CD14-positive monocyte (primary cell): Measurements from ENCODE around the gene ARFGAP1. TPM values are rescaled to one million over a fixed set of nuclear protein-coding genes. Genes with fewer than 3 reads are reported as not detected.

Experiments
- DNase-seq, 3 donors: peaks; one replicate each; pipeline ENCODE4 v3.0.0-alpha.2; 2011 to 2022
- H2AFZ ChIP-seq: 2 replicates; pipeline ENCODE4 v1.6.0; 2012; ENCODE audit warnings: mild to moderate bottlenecking, low read depth, low read length, inconsistent platforms; ENCODE audit not compliant: insufficient read depth, poor library complexity, severe bottlenecking
- H3K27ac ChIP-seq, 2 donors: 1 replicate in 1 of 2; 2 replicates in 1 of 2; pipeline ENCODE4 v1.5.1; 2012 to 2013; ENCODE audit warnings: low read length in 2 of 2, control low read depth in 1 of 2, inconsistent platforms in 1 of 2, low read depth in 1 of 2, mild to moderate bottlenecking in 1 of 2
- H3K27me3 ChIP-seq, 2 donors: one replicate each; pipeline versions ENCODE4 v1.6.0 to v1.6.1; 2011 to 2013; ENCODE audit warnings: low read length in 2 of 2; ENCODE audit not compliant: control insufficient read depth in 2 of 2, insufficient read depth in 2 of 2
- H3K36me3 ChIP-seq, 2 donors: replicated peaks in 1 of 2; 1 replicate in 1 of 2; 2 replicates in 1 of 2; pipeline versions ENCODE4 v1.5.1 to v1.6.1; 2012 to 2013; ENCODE audit warnings: low read length in 2 of 2, control low read depth in 1 of 2, inconsistent platforms in 1 of 2, mild to moderate bottlenecking in 1 of 2; ENCODE audit not compliant: insufficient read depth in 2 of 2, control insufficient read depth in 1 of 2
- H3K4me1 ChIP-seq, 2 donors: 1 replicate in 1 of 2; 2 replicates in 1 of 2; pipeline versions ENCODE4 v1.5.1 to v1.6.1; 2012 to 2013; ENCODE audit warnings: low read length in 2 of 2, control low read depth in 1 of 2, inconsistent platforms in 1 of 2, mild to moderate bottlenecking in 1 of 2, moderate library complexity in 1 of 2; ENCODE audit not compliant: insufficient read depth in 2 of 2, control insufficient read depth in 1 of 2
- H3K4me2 ChIP-seq: replicated peaks from 2 replicates; pipeline ENCODE3; 2012; ENCODE audit warnings: low read length, moderate library complexity, mild to moderate bottlenecking; ENCODE audit not compliant: poor library complexity, severe bottlenecking; ENCODE audit errors: extremely low read depth
- H3K4me3 ChIP-seq, 3 experiments: fragments of 200-600 bp in 1 of 3; sonication (generic) in 1 of 3; replicated peaks in 1 of 3; 1 replicate in 2 of 3; 2 replicates in 1 of 3; pipeline ENCODE4 v1.5.1; 2011 to 2013; ENCODE audit warnings: low read length in 3 of 3, mild to moderate bottlenecking in 3 of 3, control low read depth in 2 of 3, low read depth in 2 of 3, inconsistent platforms in 1 of 3, moderate library complexity in 1 of 3
- H3K79me2 ChIP-seq: 2 replicates; pipeline ENCODE4 v1.6.0; 2012; ENCODE audit warnings: mild to moderate bottlenecking, control low read depth, inconsistent platforms, low read length, moderate library complexity; ENCODE audit not compliant: insufficient read depth
- H3K9ac ChIP-seq: 2 replicates; pipeline ENCODE4 v1.6.0; 2017; ENCODE audit warnings: low read length, mild to moderate bottlenecking; ENCODE audit not compliant: insufficient read depth, poor library complexity, severe bottlenecking
- H3K9me3 ChIP-seq, 2 donors: replicated peaks in 1 of 2; 1 replicate in 1 of 2; 2 replicates in 1 of 2; pipeline versions ENCODE4 v1.5.1 to v1.6.1; 2012 to 2013; ENCODE audit warnings: low read length in 2 of 2, control low read depth in 1 of 2; ENCODE audit not compliant: control insufficient read depth in 1 of 2, insufficient read depth in 1 of 2
- H4K20me1 ChIP-seq: 2 replicates; pipeline ENCODE4 v1.6.0; 2012; ENCODE audit warnings: mild to moderate bottlenecking, low read length, control low read depth, moderate library complexity; ENCODE audit not compliant: insufficient read depth
- H3K27ac Mint-ChIP-seq, 7 donors: one replicate each; pipeline ENCODE4 v1.8.0; 2020; ENCODE audit warnings: mild to moderate bottlenecking in 7 of 7, mixed read lengths in 7 of 7, moderate library complexity in 6 of 7, inconsistent platforms in 2 of 7
- H3K27me3 Mint-ChIP-seq, 3 donors: one replicate each; pipeline ENCODE4 v1.8.0; 2021 to 2022; ENCODE audit warnings: low read depth in 3 of 3, mild to moderate bottlenecking in 3 of 3, mixed read lengths in 3 of 3, moderate library complexity in 3 of 3, inconsistent platforms in 1 of 3
- H3K36me3 Mint-ChIP-seq, 2 donors: one replicate each; pipeline ENCODE4 v1.8.0; 2020; ENCODE audit warnings: mixed read lengths in 2 of 2, inconsistent platforms in 1 of 2, mild to moderate bottlenecking in 1 of 2
- H3K4me1 Mint-ChIP-seq: one replicate; pipeline ENCODE4 v1.8.0; 2020; ENCODE audit warnings: mild to moderate bottlenecking, mixed read lengths
- H3K4me3 Mint-ChIP-seq, 2 donors: one replicate each; pipeline ENCODE4 v1.8.0; 2020; ENCODE audit warnings: mild to moderate bottlenecking in 2 of 2, mixed read lengths in 2 of 2, moderate library complexity in 1 of 2
- H3K9me3 Mint-ChIP-seq, 7 donors: one replicate each; pipeline ENCODE4 v1.8.0; 2020 to 2022; ENCODE audit warnings: mixed read lengths in 7 of 7, mild to moderate bottlenecking in 6 of 7, moderate library complexity in 6 of 7, inconsistent platforms in 2 of 7
- WGBS: methylation state at CpG from one replicate; pipeline ENCODE4 v1.1.5; 2013; ENCODE audit warnings: missing lambda C conversion rate; ENCODE audit not compliant: insufficient coverage; 5-methylcytosine and 5-hydroxymethylcytosine counted together
- intact Hi-C, 2 donors: fragments of 100-400 bp; cut with micrococcal nuclease; formaldehyde crosslinking; loops; one replicate each; pipeline versions ENCODE4 v1.15.0 to v1.15.1; 2023
- polyA plus RNA-seq, 3 donors: library from polyadenylated mRNA; depleted of rRNA in 1 of 3; unstranded in 2 of 3; stranded (reverse) in 1 of 3; fragments of 300-500 nt in 2 of 3; fragments of >200 nt in 1 of 3; fragmentation: Illumina TruSeq in 2 of 3; gene quantifications; 1 replicate in 2 of 3; 2 replicates in 1 of 3; pipeline ENCODE4 v1.2.3, GENCODE V29; 2012 to 2021
- TF ChIP-seq, protein P1 (sequence below): fragments of 200-600 bp; IDR thresholded peaks from one replicate; pipeline ENCODE4 v1.8.0; 2022; ENCODE audit warnings: antibody characterized with exemption, mild to moderate bottlenecking

Gene ARFGAP1
- polyA plus RNA-seq, 3 donors, result 11.2 to 99.8 (median 14.1) TPM

DNA sequence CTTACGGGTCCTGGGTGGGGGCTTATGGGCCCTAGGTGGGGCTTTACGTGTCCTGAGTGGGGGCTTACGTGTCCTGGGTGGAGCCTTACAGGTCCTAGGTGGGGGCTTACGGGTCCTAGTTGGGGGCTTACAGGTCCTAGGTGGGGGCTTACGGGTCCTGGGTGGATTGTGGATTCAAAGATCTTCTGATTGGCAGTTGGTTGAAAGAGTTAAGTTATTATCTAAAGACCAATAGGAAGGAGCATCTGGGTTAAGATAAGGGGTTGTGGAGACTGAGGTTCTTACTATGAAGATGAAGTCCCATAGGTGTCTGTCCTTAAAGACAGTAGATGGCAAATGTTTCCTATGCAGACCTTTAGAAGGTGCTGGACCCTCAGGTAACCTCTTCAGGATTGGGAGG is 45.4 kb upstream of the ARFGAP1 start:
- Histone ChIP-seq H3K27ac (no peak overlapping the region), H3K9ac (peak overlapping the region; percentile 15), H3K4me2 (no peak overlapping the region), H4K20me1 (no peaks in the 10 kb centered on the region), H3K4me3 (no peak overlapping the region), H2AFZ (no peak overlapping the region), H3K9me3 (no peaks in the 10 kb centered on the region), H3K36me3 (no peaks in the 10 kb centered on the region), H3K79me2 (no peaks in the 10 kb centered on the region), H3K4me1 (no peaks in the 10 kb centered on the region), H3K27me3 (peaks cover 2 to 34% of the 10 kb centered on the region in 2 donors)
- WGBS, result 91% methylated on average over 4 of the region's 5 CpGs
- peaks cover 44 to 53% (median 48%) of the 10 kb centered on the region in 3 donors for H3K27me3 Mint-ChIP-seq
- H3K9me3 Mint-ChIP-seq, result peaks cover 0 to 2% (median 0%) of the 10 kb centered on the region in 7 donors
- H3K4me1 Mint-ChIP-seq, result no peaks in the 10 kb centered on the region
- H3K36me3 Mint-ChIP-seq, result no peaks in the 10 kb centered on the region
- TF ChIP-seq, protein P1, sequence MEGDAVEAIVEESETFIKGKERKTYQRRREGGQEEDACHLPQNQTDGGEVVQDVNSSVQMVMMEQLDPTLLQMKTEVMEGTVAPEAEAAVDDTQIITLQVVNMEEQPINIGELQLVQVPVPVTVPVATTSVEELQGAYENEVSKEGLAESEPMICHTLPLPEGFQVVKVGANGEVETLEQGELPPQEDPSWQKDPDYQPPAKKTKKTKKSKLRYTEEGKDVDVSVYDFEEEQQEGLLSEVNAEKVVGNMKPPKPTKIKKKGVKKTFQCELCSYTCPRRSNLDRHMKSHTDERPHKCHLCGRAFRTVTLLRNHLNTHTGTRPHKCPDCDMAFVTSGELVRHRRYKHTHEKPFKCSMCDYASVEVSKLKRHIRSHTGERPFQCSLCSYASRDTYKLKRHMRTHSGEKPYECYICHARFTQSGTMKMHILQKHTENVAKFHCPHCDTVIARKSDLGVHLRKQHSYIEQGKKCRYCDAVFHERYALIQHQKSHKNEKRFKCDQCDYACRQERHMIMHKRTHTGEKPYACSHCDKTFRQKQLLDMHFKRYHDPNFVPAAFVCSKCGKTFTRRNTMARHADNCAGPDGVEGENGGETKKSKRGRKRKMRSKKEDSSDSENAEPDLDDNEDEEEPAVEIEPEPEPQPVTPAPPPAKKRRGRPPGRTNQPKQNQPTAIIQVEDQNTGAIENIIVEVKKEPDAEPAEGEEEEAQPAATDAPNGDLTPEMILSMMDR, result no peak
- H3K27ac Mint-ChIP-seq, result no peak overlapping the region
- no peak overlapping the region for H3K4me3 Mint-ChIP-seq
- no peak for DNase-seq
- intact Hi-C loops, result no loop called here

DNA sequence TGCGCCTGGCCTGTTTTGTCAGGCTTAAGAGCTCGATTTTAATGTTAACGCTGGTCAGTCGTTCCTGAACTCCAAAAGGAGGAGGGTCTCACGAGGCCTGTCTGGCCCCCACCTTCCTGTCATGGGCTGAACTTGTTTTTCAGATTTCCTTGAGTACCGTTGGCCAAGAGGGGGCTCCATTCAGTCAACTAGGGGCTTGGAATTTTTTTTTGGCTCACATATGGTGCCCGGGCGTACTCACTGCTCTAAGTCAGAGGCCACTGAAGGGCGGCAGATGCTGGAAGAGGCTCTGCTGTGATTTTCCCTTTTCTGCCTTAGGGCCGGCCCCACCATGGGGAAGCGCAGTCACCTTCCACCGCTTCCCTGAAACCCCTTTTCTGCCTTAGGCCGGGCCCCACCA is 43.8 kb upstream of the ARFGAP1 start:
- no peak overlapping the region for H2AFZ ChIP-seq
- H3K4me1 Mint-ChIP-seq, result no peaks in the 10 kb centered on the region
- H3K79me2 ChIP-seq, result no peaks in the 10 kb centered on the region
- H3K36me3 Mint-ChIP-seq, result no peaks in the 10 kb centered on the region
- peaks cover 2 to 41% of the 10 kb centered on the region in 2 donors for H3K27me3 ChIP-seq
- WGBS, result 63% methylated on average over 13 of the region's 13 CpGs
- no peak overlapping the region for H3K9ac ChIP-seq
- intact Hi-C loops, result no loop called here
- H3K27me3 Mint-ChIP-seq, result peaks cover 47 to 62% (median 48%) of the 10 kb centered on the region in 3 donors
- no peak overlapping the region for H3K27ac ChIP-seq
- peak overlapping the region in 1 of 2 donors; percentile 46 for H3K4me3 Mint-ChIP-seq
- no peak for DNase-seq
- H3K4me3 ChIP-seq, result no peak overlapping the region
- no peaks in the 10 kb centered on the region for H3K36me3 ChIP-seq
- H3K27ac Mint-ChIP-seq, result no peak overlapping the region
- H4K20me1 ChIP-seq, result no peaks in the 10 kb centered on the region
- H3K9me3 Mint-ChIP-seq, result peaks cover 0 to 2% (median 0%) of the 10 kb centered on the region in 7 donors
- H3K4me1 ChIP-seq, result no peaks in the 10 kb centered on the region
- H3K9me3 ChIP-seq, result no peaks in the 10 kb centered on the region
- no peak overlapping the region for H3K4me2 ChIP-seq
- TF ChIP-seq, protein P1, result no peak
